Mesenchymal stem cell (in vitro differentiated cells and primary cell): Measurements from ENCODE around the gene L3MBTL1.

ENCODE experiments used
- DNase-seq: peaks from one replicate; pipeline ENCODE4 v3.0.0-alpha.2; 2013
- H2AFZ ChIP-seq: one replicate; pipeline ENCODE4 v1.6.1; 2013; ENCODE audit warnings: low read depth, mild to moderate bottlenecking, control low read depth, inconsistent platforms, low read length, moderate library complexity
- H2AK5ac ChIP-seq: 2 replicates; pipeline ENCODE4 v1.6.1; 2013; ENCODE audit warnings: low read length, moderate library complexity, mild to moderate bottlenecking, inconsistent platforms; ENCODE audit not compliant: severe bottlenecking
- H2BK120ac ChIP-seq: one replicate; pipeline ENCODE4 v1.6.1; 2013; ENCODE audit warnings: low read depth, mild to moderate bottlenecking, inconsistent platforms, low read length, moderate library complexity
- H2BK12ac ChIP-seq, 2 experiments: one replicate each; pipeline ENCODE4 v1.6.1; 2013; ENCODE audit warnings: inconsistent platforms in 2 of 2, low read length in 2 of 2, mild to moderate bottlenecking in 2 of 2, moderate library complexity in 2 of 2, control low read depth in 1 of 2
- H2BK15ac ChIP-seq: one replicate; pipeline ENCODE4 v1.6.1; 2013; ENCODE audit warnings: mild to moderate bottlenecking, low read depth, inconsistent platforms; ENCODE audit not compliant: poor library complexity, severe bottlenecking
- H2BK5ac ChIP-seq: 2 replicates; pipeline ENCODE4 v1.6.1; 2013; ENCODE audit warnings: low read depth, mild to moderate bottlenecking, low read length, control low read depth, inconsistent platforms; ENCODE audit not compliant: poor library complexity, severe bottlenecking
- H3K14ac ChIP-seq, 2 experiments: one replicate each; pipeline ENCODE4 v1.6.1; 2013; ENCODE audit warnings: inconsistent platforms in 2 of 2, low read length in 2 of 2, control low read depth in 1 of 2, mild to moderate bottlenecking in 1 of 2, moderate library complexity in 1 of 2
- H3K18ac ChIP-seq, 2 experiments: one replicate each; pipeline ENCODE4 v1.6.1; 2013; ENCODE audit warnings: inconsistent platforms in 2 of 2, low read length in 2 of 2, control low read depth in 1 of 2, low read depth in 1 of 2, mild to moderate bottlenecking in 1 of 2
- H3K23ac ChIP-seq, 2 experiments: one replicate each; pipeline ENCODE4 v1.6.1; 2013; ENCODE audit warnings: inconsistent platforms in 2 of 2, low read length in 2 of 2, mild to moderate bottlenecking in 2 of 2, moderate library complexity in 2 of 2, control low read depth in 1 of 2
- H3K27ac ChIP-seq: 2 replicates; pipeline ENCODE4 v1.5.1; 2013; ENCODE audit warnings: mild to moderate bottlenecking, moderate library complexity, low read length, control low read depth, inconsistent platforms; ENCODE audit not compliant: poor library complexity, severe bottlenecking
- H3K27me3 ChIP-seq, 2 experiments: 2 replicates each; pipeline versions ENCODE4 v1.6.1 to v1.7.0; 2013; ENCODE audit warnings: low read length in 2 of 2, mild to moderate bottlenecking in 2 of 2, moderate library complexity in 2 of 2, control low read depth in 1 of 2, inconsistent platforms in 1 of 2; ENCODE audit not compliant: control insufficient read depth in 1 of 2, insufficient read depth in 1 of 2
- H3K36me3 ChIP-seq, 2 experiments: 2 replicates each; pipeline versions ENCODE4 v1.6.1 to v1.7.0; 2013; ENCODE audit warnings: low read length in 2 of 2, control low read depth in 1 of 2, inconsistent platforms in 1 of 2, low read depth in 1 of 2, mild to moderate bottlenecking in 1 of 2; ENCODE audit not compliant: insufficient read depth in 2 of 2, control insufficient read depth in 1 of 2
- H3K4ac ChIP-seq, 2 experiments: one replicate each; pipeline ENCODE4 v1.6.1; 2013; ENCODE audit warnings: inconsistent platforms in 2 of 2, low read length in 2 of 2, mild to moderate bottlenecking in 2 of 2, moderate library complexity in 2 of 2, control low read depth in 1 of 2, low read depth in 1 of 2
- H3K4me1 ChIP-seq: 2 replicates; pipeline ENCODE4 v1.6.1; 2013; ENCODE audit warnings: low read depth, low read length, control low read depth; ENCODE audit not compliant: control insufficient read depth, insufficient read depth
- H3K4me2 ChIP-seq: 2 replicates; pipeline ENCODE4 v1.6.1; 2013; ENCODE audit warnings: low read length, mild to moderate bottlenecking, inconsistent platforms; ENCODE audit not compliant: poor library complexity, severe bottlenecking
- H3K4me3 ChIP-seq, 2 experiments: 2 replicates each; pipeline versions ENCODE4 v1.5.1 to v1.7.0; 2013; ENCODE audit warnings: low read length in 2 of 2, mild to moderate bottlenecking in 2 of 2, control low read depth in 1 of 2, low read depth in 1 of 2; ENCODE audit not compliant: insufficient read depth in 1 of 2
- H3K79me1 ChIP-seq: replicated peaks from 2 replicates; pipeline ENCODE4 v1.6.1; 2013; ENCODE audit warnings: mild to moderate bottlenecking, control low read depth, low read length, inconsistent platforms; ENCODE audit not compliant: poor library complexity, severe bottlenecking
- H3K9ac ChIP-seq: 2 replicates; pipeline ENCODE4 v1.7.0; 2013; ENCODE audit warnings: mild to moderate bottlenecking, low read length, moderate library complexity
- H3K9me3 ChIP-seq: 2 replicates; pipeline ENCODE4 v1.7.0; 2013; ENCODE audit warnings: mild to moderate bottlenecking, low read length; ENCODE audit not compliant: control insufficient read depth
- H4K8ac ChIP-seq: one replicate; pipeline ENCODE4 v1.6.1; 2013; ENCODE audit warnings: inconsistent platforms, mild to moderate bottlenecking, low read length, moderate library complexity
- H4K91ac ChIP-seq: one replicate; pipeline ENCODE4 v1.6.1; 2013; ENCODE audit warnings: mild to moderate bottlenecking, low read length, inconsistent platforms
- WGBS: methylation state at CpG from one replicate; pipeline ENCODE4 v1.1.7; 2013; ENCODE audit warnings: mixed read lengths; 5-methylcytosine and 5-hydroxymethylcytosine counted together

The L3MBTL1 gene

DNA sequence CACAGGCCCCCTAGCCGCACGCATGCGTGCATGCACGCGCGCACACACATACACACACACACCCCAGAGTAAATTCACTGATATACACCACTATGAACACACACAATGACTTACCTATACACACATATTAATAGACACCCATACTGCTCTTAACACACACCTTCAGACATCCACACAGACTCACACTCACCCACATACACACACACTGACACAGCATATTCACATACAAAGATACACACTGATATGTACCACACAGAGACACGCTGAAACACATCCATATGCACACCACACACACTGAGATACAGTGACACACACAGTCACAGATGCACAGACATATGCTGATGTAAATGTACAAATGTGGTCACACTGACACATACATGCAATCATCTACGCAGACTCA lies 57.0 kb downstream of the L3MBTL1 start:
- peaks cover 14% of the 10 kb centered on the region for H3K79me1 ChIP-seq
- H3K9me3 ChIP-seq = no peaks in the 10 kb centered on the region
- H2BK120ac ChIP-seq = no peak overlapping the region
- no peak overlapping the region for H2AFZ ChIP-seq
- H3K23ac ChIP-seq = no peak overlapping the region
- no peak overlapping the region for H3K4me2 ChIP-seq
- no peak overlapping the region for H3K9ac ChIP-seq
- H3K4ac ChIP-seq = no peak overlapping the region
- H3K27ac ChIP-seq = no peak overlapping the region
- H2BK15ac ChIP-seq = no peak overlapping the region
- DNase-seq = no peak
- H2BK12ac ChIP-seq = no peak overlapping the region
- H3K4me1 ChIP-seq = peaks cover 9% of the 10 kb centered on the region
- H4K8ac ChIP-seq = no peak overlapping the region
- no peak overlapping the region for H3K18ac ChIP-seq
- no peak overlapping the region for H2AK5ac ChIP-seq
- H3K14ac ChIP-seq = no peak overlapping the region
- H2BK5ac ChIP-seq = no peak overlapping the region
- H3K36me3 ChIP-seq = peaks cover 0 to 35% of the 10 kb centered on the region in 2 experiments
- H3K4me3 ChIP-seq = no peak overlapping the region
- no peak overlapping the region for H4K91ac ChIP-seq
- 98% methylated on average over 8 of the region's 8 CpGs for WGBS
- peaks cover 0 to 4% of the 10 kb centered on the region in 2 experiments for H3K27me3 ChIP-seq

- Histone ChIP-seq H4K8ac (no peak overlapping the region), H3K14ac (no peak overlapping the region), H3K27ac (no peak overlapping the region), H3K4me2 (no peak overlapping the region), H2BK15ac (no peak overlapping the region), H2AK5ac (no peak overlapping the region), H2BK120ac (no peak overlapping the region), H3K9ac (no peak overlapping the region), H3K79me1 (peaks cover 8% of the 10 kb centered on the region), H2BK12ac (no peak overlapping the region), H3K23ac (no peak overlapping the region), H3K9me3 (no peaks in the 10 kb centered on the region), H2AFZ (no peak overlapping the region), H3K4me1 (peaks cover 2% of the 10 kb centered on the region), H3K36me3 (peaks cover 0 to 42% of the 10 kb centered on the region in 2 experiments), H3K4ac (no peak overlapping the region), H3K4me3 (no peak overlapping the region), H3K18ac (no peak overlapping the region), H4K91ac (no peak overlapping the region), H3K27me3 (peaks cover 0 to 4% of the 10 kb centered on the region in 2 experiments), H2BK5ac (no peak overlapping the region)
- no peak for DNase-seq
- 74% methylated on average over 18 of the region's 18 CpGs for WGBS
Measured at GRCh38 chr20:43564993-43565757, 57.7 kb downstream of the L3MBTL1 start.

DNA sequence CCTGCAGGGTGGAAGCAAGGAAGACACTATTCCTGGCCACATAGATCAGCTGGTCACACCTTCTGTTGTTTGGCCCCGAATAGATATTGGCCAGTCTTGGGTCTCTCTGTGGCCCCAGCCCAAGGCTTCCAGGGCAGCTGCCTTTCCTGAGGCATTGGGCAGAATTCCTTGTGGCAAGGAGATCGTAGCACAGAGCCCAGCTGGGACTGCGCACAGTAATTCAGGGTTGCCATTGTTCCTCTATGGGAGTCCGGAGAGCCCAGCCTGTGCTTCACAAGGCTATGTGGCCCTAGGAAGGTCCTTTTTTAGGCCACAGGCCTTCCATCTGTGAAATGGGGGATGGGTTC lies 58.2 kb downstream of the L3MBTL1 start:
- no peak overlapping the region for H3K23ac ChIP-seq
- H2BK5ac ChIP-seq = no peak overlapping the region
- H4K8ac ChIP-seq = no peak overlapping the region
- H3K79me1 ChIP-seq = peaks cover 8% of the 10 kb centered on the region
- no peak overlapping the region for H2BK120ac ChIP-seq
- no peak overlapping the region for H3K4me3 ChIP-seq
- no peak overlapping the region for H2AFZ ChIP-seq
- 92% methylated on average over 4 of the region's 4 CpGs for WGBS
- DNase-seq = no peak
- no peak overlapping the region for H2BK12ac ChIP-seq
- no peak overlapping the region for H3K18ac ChIP-seq
- H3K27me3 ChIP-seq = peaks cover 0 to 7% of the 10 kb centered on the region in 2 experiments
- H2AK5ac ChIP-seq = no peak overlapping the region
- no peak overlapping the region for H3K4ac ChIP-seq
- no peak overlapping the region for H2BK15ac ChIP-seq
- H3K36me3 ChIP-seq = peaks cover 0 to 48% of the 10 kb centered on the region in 2 experiments
- no peak overlapping the region for H3K4me2 ChIP-seq
- no peaks in the 10 kb centered on the region for H3K9me3 ChIP-seq
- H3K4me1 ChIP-seq = peaks cover 1% of the 10 kb centered on the region
- H3K27ac ChIP-seq = no peak overlapping the region
- H3K14ac ChIP-seq = no peak overlapping the region
- no peak overlapping the region for H4K91ac ChIP-seq
- no peak overlapping the region for H3K9ac ChIP-seq

- Histone ChIP-seq H3K27ac (no peak overlapping the region), H2BK120ac (no peak overlapping the region), H2BK15ac (no peak overlapping the region), H2BK12ac (no peak overlapping the region), H3K9me3 (no peaks in the 10 kb centered on the region), H2BK5ac (no peak overlapping the region), H3K4me2 (no peak overlapping the region), H3K4me1 (no peaks in the 10 kb centered on the region), H3K14ac (no peak overlapping the region), H3K79me1 (peaks cover 5% of the 10 kb centered on the region), H3K18ac (no peak overlapping the region), H3K4ac (no peak overlapping the region), H3K36me3 (peaks cover 0 to 60% of the 10 kb centered on the region in 2 experiments), H4K8ac (no peak overlapping the region), H3K4me3 (no peak overlapping the region), H2AFZ (no peak overlapping the region), H3K9ac (no peak overlapping the region), H3K23ac (no peak overlapping the region), H3K27me3 (peaks cover 0 to 7% of the 10 kb centered on the region in 2 experiments), H2AK5ac (no peak overlapping the region), H4K91ac (no peak overlapping the region)
- 83% methylated on average over 9 of the region's 9 CpGs for WGBS
- DNase-seq = no peak
Measured at GRCh38 chr20:43567477-43567876, 60.0 kb downstream of the L3MBTL1 start.
